Measurements from ENCODE around the gene CNIH4.
"Not testable (repeated sequence)": the region's sequence is repeated elsewhere in the genome, so short reads cannot be mapped to it uniquely, and the experiment has no call there.

GRCh38 chr1:224311503-224311902 lies 45.2 kb upstream of the CNIH4 start:
- TF ChIP-seq POLR2AphosphoS5 (IDR thresholded peaks at IDR 0.05); CTCF (IDR thresholded peaks at IDR 0.05; ENCODE audit: poor library complexity, severe bottlenecking); SMC3 (conservative IDR thresholded peaks at IDR 0.05; ENCODE audit: poor library complexity); EZH2 (IDR thresholded peaks at IDR 0.05; ENCODE audit: borderline replicate concordance, insufficient read depth, low read length, poor library complexity, severe bottlenecking); MXI1 (conservative IDR thresholded peaks at IDR 0.05; ENCODE audit: poor library complexity, severe bottlenecking): not testable (repeated sequence)
